Stimulated activated effector memory CD8-positive, alpha-beta T cell treated with anti-CD3 and anti-CD28 coated beads, Interleukin-12 subunit alpha, Interleukin-12 subunit beta, amount 100 ng/mL, for 72 hours (primary cell): ENCODE results near the gene SLC4A1.

ENCODE experiments used
- ATAC-seq: fragments of 150-1000 bp; cut with Tn5 transposase; 2 replicates; pipeline ENCODE4 v1.10.0; 2021
- DNase-seq, 2 donors: peaks; one replicate each; pipeline ENCODE4 v3.0.0; 2021 to 2022; ENCODE audit warnings: low spot score in 2 of 2
- H3K27ac Mint-ChIP-seq: one replicate; pipeline ENCODE4 v1.8.0; 2022; ENCODE audit warnings: mild to moderate bottlenecking, mixed read lengths
- H3K36me3 Mint-ChIP-seq: one replicate; pipeline ENCODE4 v1.8.0; 2022; ENCODE audit warnings: mild to moderate bottlenecking, mixed read lengths
- H3K4me1 Mint-ChIP-seq: one replicate; pipeline ENCODE4 v1.8.0; 2022; ENCODE audit warnings: mixed read lengths
- H3K4me3 Mint-ChIP-seq: one replicate; pipeline ENCODE4 v1.8.0; 2022; ENCODE audit warnings: mild to moderate bottlenecking, mixed read lengths
- H3K9me3 Mint-ChIP-seq: one replicate; pipeline ENCODE4 v1.8.0; 2022; ENCODE audit warnings: mixed read lengths

Gene SLC4A1

DNA sequence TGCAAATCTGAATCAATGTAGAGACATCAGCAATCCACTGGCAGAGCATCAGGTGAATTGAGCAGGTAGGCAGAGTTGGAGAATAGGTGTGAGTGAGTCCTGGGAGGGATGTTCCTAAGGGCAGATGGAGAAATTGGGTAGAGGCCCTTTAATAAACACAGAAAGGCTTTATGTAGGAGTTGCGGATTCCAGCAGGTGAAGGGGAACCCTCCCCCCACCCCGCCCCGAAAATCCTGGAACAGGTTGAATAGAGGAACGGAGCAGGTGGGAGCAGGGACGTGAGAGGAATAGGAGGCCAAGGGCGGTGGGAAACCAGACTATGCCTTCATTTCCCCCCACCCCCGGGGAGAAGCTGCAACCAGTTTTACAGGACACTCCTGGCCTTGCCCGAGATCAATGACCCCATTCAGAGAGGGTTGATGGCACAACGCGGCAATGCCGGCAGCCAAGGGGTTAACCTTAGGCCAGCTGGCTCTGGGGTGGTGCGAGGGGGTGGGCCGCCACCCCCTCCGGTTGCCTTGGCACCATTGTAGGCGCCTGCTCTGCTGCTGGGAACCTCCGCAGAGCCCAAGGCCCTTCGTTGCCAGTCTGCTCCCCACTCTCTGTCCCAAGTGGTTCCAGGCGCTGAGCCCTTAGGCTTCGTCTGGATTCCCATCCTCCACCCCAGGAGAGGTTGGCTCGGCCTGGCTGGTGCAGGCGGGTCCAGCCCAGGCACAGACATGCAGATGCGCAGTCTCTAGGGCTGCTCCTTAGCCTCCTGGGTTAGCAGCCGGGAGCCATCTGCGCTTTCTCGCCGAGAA is 39.7 kb upstream of the SLC4A1 start:
- ATAC-seq = peak; percentile 53
- H3K27ac Mint-ChIP-seq = no peak overlapping the region

GRCh38 chr17:44304651-44305050 is 36.7 kb upstream of the SLC4A1 start:
- Mint-ChIP-seq H3K4me1 (peaks cover 30% of the 10 kb centered on the region), H3K9me3 (no peaks in the 10 kb centered on the region), H3K4me3 (no peak overlapping the region), H3K36me3 (no peaks in the 10 kb centered on the region), H3K27ac (no peak overlapping the region)
- DNase-seq (no peak), ATAC-seq (no peak)

More for the DNA sequence above, 39.7 kb upstream of the SLC4A1 start:
- Mint-ChIP-seq H3K36me3 (no peaks in the 10 kb centered on the region), H3K9me3 (no peaks in the 10 kb centered on the region), H3K4me1 (peaks cover 34% of the 10 kb centered on the region), H3K4me3 (peak overlapping the region; percentile 32)
- DNase-seq = no peak

DNA sequence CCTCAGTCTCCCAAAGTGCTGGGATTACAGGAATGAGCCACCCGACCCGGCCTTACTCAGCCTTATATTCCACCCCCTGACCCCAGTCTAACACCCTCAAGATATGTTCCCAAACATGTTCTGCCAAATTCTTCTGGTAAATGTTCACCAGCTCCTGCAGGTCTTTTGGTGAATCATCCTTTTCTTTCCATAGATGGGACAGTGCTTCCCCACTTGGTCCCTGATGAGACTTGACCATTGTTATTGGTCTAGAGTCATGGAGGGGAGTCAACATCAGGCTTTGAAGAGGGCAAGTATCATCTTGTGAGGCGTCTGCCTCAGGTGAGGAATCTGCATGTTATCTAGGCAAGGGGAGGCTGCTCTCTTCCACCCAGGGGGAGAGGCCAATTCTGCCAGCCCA is 30.0 kb upstream of the SLC4A1 start:
- Mint-ChIP-seq H3K36me3 (no peaks in the 10 kb centered on the region), H3K9me3 (no peaks in the 10 kb centered on the region), H3K4me3 (no peak overlapping the region), H3K4me1 (peaks cover 7% of the 10 kb centered on the region), H3K27ac (no peak overlapping the region)
- ATAC-seq (no peak), DNase-seq (no peak)

GRCh38 chr17:44293509-44294226 is 25.7 kb upstream of the SLC4A1 start:
- DNase-seq (no peak), ATAC-seq (peak; percentile 65)
- H3K27ac Mint-ChIP-seq = no peak overlapping the region
- peaks cover 7% of the 10 kb centered on the region for H3K4me1 Mint-ChIP-seq
- H3K9me3 Mint-ChIP-seq = no peaks in the 10 kb centered on the region
- H3K4me3 Mint-ChIP-seq = no peak overlapping the region
- no peaks in the 10 kb centered on the region for H3K36me3 Mint-ChIP-seq

GRCh38 chr17:44287651-44288050 is 19.7 kb upstream of the SLC4A1 start:
- Mint-ChIP-seq H3K4me3 (no peak overlapping the region), H3K9me3 (no peaks in the 10 kb centered on the region), H3K36me3 (no peaks in the 10 kb centered on the region), H3K4me1 (peaks cover 4% of the 10 kb centered on the region), H3K27ac (no peak overlapping the region)
- DNase-seq (no peak), ATAC-seq (no peak)

GRCh38 chr17:44284024-44284400 is 16.1 kb upstream of the SLC4A1 start:
- DNase-seq (no peak), ATAC-seq (no peak)
- H3K36me3 Mint-ChIP-seq = no peaks in the 10 kb centered on the region
- no peak overlapping the region for H3K4me3 Mint-ChIP-seq
- no peaks in the 10 kb centered on the region for H3K9me3 Mint-ChIP-seq
- H3K27ac Mint-ChIP-seq = no peak overlapping the region
- peaks cover 20% of the 10 kb centered on the region for H3K4me1 Mint-ChIP-seq

- H3K9me3 Mint-ChIP-seq = no peaks in the 10 kb centered on the region
- H3K4me3 Mint-ChIP-seq = no peak overlapping the region
- peaks cover 18% of the 10 kb centered on the region for H3K4me1 Mint-ChIP-seq
- H3K36me3 Mint-ChIP-seq = no peaks in the 10 kb centered on the region
- ATAC-seq (no peak), DNase-seq (no peak)
- H3K27ac Mint-ChIP-seq = no peak overlapping the region
Observed at GRCh38 chr17:44283344-44284023, 15.5 kb upstream of the SLC4A1 start.

DNA sequence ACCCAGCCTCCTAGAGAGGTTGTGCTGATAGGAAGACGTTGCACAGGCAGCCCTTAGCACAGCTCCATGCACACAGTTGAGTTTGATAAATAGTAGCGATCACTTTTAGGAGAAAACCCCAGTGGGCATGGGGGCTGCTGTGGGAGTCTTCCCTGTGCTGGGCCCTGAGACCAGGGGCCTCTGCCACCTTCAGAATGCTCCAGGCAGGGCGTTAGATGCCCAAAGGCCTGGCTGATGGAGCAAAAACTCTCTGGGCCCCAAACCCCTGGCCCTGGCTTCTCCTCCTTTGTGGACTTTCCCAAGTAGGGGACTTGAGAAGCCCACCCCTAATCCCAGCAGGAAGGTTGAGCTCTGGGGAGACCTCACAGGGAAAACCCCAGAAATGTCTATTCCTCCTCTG is 14.3 kb upstream of the SLC4A1 start:
- Mint-ChIP-seq H3K36me3 (no peaks in the 10 kb centered on the region), H3K27ac (no peak overlapping the region), H3K4me1 (peaks cover 15% of the 10 kb centered on the region), H3K9me3 (no peaks in the 10 kb centered on the region), H3K4me3 (no peak overlapping the region)
- DNase-seq (no peak), ATAC-seq (no peak)

GRCh38 chr17:44281570-44281969 is 13.6 kb upstream of the SLC4A1 start:
- peaks cover 15% of the 10 kb centered on the region for H3K4me1 Mint-ChIP-seq
- H3K27ac Mint-ChIP-seq = no peak overlapping the region
- H3K36me3 Mint-ChIP-seq = no peaks in the 10 kb centered on the region
- ATAC-seq = no peak
- H3K4me3 Mint-ChIP-seq = no peak overlapping the region
- H3K9me3 Mint-ChIP-seq = no peaks in the 10 kb centered on the region
- no peak for DNase-seq

DNA sequence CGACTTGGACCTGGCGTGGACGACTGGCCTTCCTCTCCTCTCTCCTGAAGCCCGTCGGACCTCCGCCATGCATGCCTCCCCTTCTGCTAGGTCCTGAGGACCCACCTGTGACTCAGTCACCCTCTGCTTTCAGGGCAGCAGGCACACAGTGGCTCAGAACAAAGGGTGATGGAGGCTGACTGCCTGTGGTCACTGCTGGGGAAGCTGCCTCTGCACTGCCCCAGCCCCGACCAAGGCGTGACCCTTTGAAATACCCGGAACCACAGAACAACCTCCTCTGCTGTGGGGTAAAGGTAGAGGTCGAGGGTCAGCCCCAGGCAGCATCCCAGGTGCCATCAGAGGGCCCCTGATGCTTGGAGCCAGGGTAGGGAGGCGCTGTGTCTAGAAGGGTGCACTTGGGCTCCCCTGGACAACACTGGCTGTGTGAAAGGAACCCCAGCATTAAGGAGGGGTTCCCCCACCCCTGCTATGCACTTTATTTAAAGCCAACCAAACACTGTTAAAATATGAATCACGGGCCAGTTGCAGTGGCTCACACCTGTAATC is 12.5 kb upstream of the SLC4A1 start:
- H3K4me3 Mint-ChIP-seq = peak overlapping the region; percentile 30
- no peaks in the 10 kb centered on the region for H3K36me3 Mint-ChIP-seq
- DNase-seq (no peak), ATAC-seq (no peak)
- peak overlapping the region; percentile 83 for H3K27ac Mint-ChIP-seq
- no peaks in the 10 kb centered on the region for H3K9me3 Mint-ChIP-seq
- H3K4me1 Mint-ChIP-seq = peaks cover 15% of the 10 kb centered on the region

GRCh38 chr17:44279666-44280391 is 11.9 kb upstream of the SLC4A1 start:
- Mint-ChIP-seq H3K9me3 (no peaks in the 10 kb centered on the region), H3K4me1 (peaks cover 15% of the 10 kb centered on the region), H3K36me3 (no peaks in the 10 kb centered on the region), H3K4me3 (peak overlapping the region; percentile 30), H3K27ac (peak overlapping the region; percentile 83)
- peak; percentile 29 to 62 for DNase-seq
- peak; percentile 94 for ATAC-seq

DNA sequence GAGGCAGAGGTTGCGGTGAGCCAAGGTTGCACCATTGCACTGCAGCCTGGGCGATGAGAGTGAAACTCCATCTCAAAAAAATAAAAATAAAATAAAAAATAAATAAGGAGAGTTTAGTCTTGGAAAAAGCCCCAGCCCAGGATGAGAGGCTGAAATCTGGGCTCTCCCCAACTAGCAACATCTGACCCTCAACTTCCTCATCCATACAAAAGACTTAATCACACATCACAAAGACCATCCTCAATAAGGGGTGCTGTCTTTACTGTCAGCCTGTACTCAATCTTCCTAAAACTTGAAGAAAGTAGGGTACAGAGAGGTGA is 11.4 kb upstream of the SLC4A1 start:
- no peak for ATAC-seq
- no peak overlapping the region for H3K4me3 Mint-ChIP-seq
- no peaks in the 10 kb centered on the region for H3K9me3 Mint-ChIP-seq
- H3K27ac Mint-ChIP-seq = peak overlapping the region; percentile 83
- H3K4me1 Mint-ChIP-seq = peaks cover 15% of the 10 kb centered on the region
- no peaks in the 10 kb centered on the region for H3K36me3 Mint-ChIP-seq
- DNase-seq = no peak

DNA sequence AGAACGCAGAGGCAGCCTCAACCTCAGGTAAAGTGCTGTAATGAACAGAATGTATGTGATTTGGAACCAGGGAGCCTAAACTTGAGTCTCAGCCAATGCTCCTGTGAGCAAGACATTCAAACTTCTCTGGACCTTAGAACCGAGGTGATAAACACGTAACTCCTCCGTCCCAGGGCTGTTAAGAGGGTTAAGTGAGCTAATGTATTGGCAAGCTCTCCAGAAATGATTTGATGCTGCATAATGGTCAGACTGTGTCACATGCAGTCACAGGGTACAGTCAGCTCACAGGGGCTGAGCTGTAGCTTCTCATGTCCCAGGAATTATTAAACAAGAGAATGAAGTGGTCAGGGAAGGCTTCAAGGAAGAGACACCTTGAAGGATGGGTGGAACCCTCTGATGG is 10.0 kb upstream of the SLC4A1 start:
- H3K27ac Mint-ChIP-seq = no peak overlapping the region
- no peaks in the 10 kb centered on the region for H3K36me3 Mint-ChIP-seq
- H3K4me1 Mint-ChIP-seq = peaks cover 15% of the 10 kb centered on the region
- no peak overlapping the region for H3K4me3 Mint-ChIP-seq
- H3K9me3 Mint-ChIP-seq = no peaks in the 10 kb centered on the region
- DNase-seq = no peak
- ATAC-seq = no peak

GRCh38 chr17:44273607-44274006 is 5.7 kb upstream of the SLC4A1 start:
- no peaks in the 10 kb centered on the region for H3K9me3 Mint-ChIP-seq
- no peak for DNase-seq

DNA sequence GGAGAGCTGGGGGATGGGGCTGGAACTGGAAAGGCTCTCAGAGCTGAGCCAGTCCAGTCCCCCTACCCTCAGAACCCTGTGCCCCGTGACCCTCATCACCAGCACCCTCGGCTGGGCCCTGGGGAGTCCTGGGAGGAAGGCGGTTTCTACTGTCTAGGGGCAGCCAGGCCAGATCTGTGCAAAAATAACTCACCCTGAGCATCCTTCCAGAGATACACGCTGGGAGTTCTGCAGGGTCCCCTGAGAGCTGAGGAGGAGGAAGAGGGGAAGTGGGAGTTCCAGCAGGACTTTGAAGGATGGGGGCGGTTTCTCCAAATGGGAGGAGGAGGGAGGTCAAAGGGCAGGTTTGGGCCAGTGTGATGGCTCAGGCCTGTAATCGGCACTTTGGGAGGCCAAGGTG is 5.0 kb upstream of the SLC4A1 start:
- Mint-ChIP-seq H3K4me3 (no peak overlapping the region), H3K36me3 (no peaks in the 10 kb centered on the region), H3K27ac (peak overlapping the region; percentile 20), H3K9me3 (no peaks in the 10 kb centered on the region), H3K4me1 (no peaks in the 10 kb centered on the region)
- no peak for ATAC-seq
- no peak for DNase-seq

More at GRCh38 chr17:44273607-44274006, 5.7 kb upstream of the SLC4A1 start:
- Mint-ChIP-seq H3K4me1 (no peaks in the 10 kb centered on the region), H3K4me3 (no peak overlapping the region), H3K36me3 (no peaks in the 10 kb centered on the region), H3K27ac (no peak overlapping the region)
- ATAC-seq = no peak
